ENCODE data around the gene SNTA1. TPM values are rescaled to one million over a fixed set of nuclear protein-coding genes. Genes with fewer than 3 reads are reported as not detected.
"Not testable (repeated sequence)": the region's sequence is repeated elsewhere in the genome, so short reads cannot be mapped to it uniquely, and the experiment has no call there.

The SNTA1 gene
- total and polyA plus RNA-seq, 2 of the 8 experiments (the other 6 are each of a cell fraction or from before 2014, with no cell fraction given): 4.5 to 8.0 TPM

DNA sequence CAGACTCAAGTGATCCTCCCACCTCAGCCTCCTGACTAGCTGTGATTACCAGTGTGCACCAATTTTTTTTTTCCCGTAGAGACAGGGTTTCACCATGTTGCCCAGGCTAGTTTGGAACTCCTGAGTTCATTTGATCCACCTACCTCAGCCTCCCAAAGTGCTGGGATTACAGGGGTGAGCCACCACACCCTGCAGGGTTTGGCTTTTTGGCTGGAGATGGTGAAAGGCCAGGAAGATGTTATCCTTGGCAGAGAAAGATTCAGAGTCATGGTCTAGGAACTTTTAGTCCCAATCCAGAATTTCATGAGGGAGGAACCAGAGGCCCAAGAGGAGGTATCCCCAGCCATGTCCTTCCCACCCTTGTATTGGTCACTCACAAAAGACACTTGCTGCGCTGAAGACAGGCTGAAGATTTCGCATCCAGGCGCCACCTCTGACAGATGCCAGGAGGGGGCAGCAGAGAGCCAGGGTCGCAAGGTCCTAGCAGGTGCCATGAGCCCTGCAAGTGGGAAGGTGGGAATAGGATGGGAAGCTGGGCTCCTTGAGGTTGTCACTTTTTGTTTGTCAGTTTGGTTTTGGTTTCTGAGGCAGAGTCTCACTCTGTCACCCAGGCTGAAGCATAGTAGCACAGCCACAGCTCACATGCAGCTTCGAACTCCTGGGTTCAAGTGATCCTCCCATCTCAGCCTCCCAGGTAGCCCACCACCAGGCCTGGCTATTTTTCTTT, 13.5 kb upstream of the SNTA1 start:
- H2BK12ac ChIP-seq (ENCODE audit: low read depth, low read length); H2BK120ac ChIP-seq (replicated peaks; ENCODE audit: low read depth, low read length); H4K91ac ChIP-seq (replicated peaks; ENCODE audit: insufficient read length, low read length); H2AK5ac ChIP-seq (ENCODE audit: low read depth, low read length); H3K18ac ChIP-seq (ENCODE audit: extremely low read depth, low read length); H3K23me2 ChIP-seq (ENCODE audit: low read depth, low read length); H3K27me3 ChIP-seq (replicated peaks in 1 of 4; ENCODE audit: control insufficient read depth in 3 of 4, extremely low read depth in 1 of 4, insufficient read depth in 3 of 4, low read length in 3 of 4); H4K5ac ChIP-seq (ENCODE audit: insufficient read length, low read depth, low read length); H3K79me2 ChIP-seq (ENCODE audit: control insufficient read depth in 1 of 2, insufficient read depth in 2 of 2, low read length in 2 of 2); H2AFZ ChIP-seq (ENCODE audit: low read length); H4K8ac ChIP-seq (ENCODE audit: extremely low read depth, insufficient read depth, low read length); H3K27ac ChIP-seq (ENCODE audit: low read depth, low read length); H4K20me1 ChIP-seq (replicated peaks in 1 of 2; ENCODE audit: control insufficient read depth in 1 of 2, insufficient read depth in 2 of 2, low read length in 2 of 2); H3K4me1 ChIP-seq (replicated peaks in 1 of 4; ENCODE audit: control insufficient read depth in 3 of 4, insufficient read depth in 4 of 4, low read length in 3 of 4); H3K4ac ChIP-seq (replicated peaks; ENCODE audit: insufficient read length, low read depth, low read length); H3K9ac ChIP-seq (replicated peaks in 1 of 4; ENCODE audit: extremely low read depth in 1 of 4, low read depth in 3 of 4, low read length in 3 of 4); H3K23ac ChIP-seq (ENCODE audit: insufficient read length); H3K4me2 ChIP-seq (ENCODE audit: insufficient read depth in 1 of 2, low read depth in 2 of 2, low read length in 2 of 2); H2BK5ac ChIP-seq (ENCODE audit: low read depth, low read length); POLR2A ChIA-PET (ENCODE audit: partially characterized antibody); H3K56ac ChIP-seq (replicated peaks; ENCODE audit: insufficient read length, low read depth, low read length); H3K36me3 ChIP-seq (ENCODE audit: control insufficient read depth in 2 of 4, insufficient read depth in 4 of 4, low read length in 3 of 4); H3K79me1 ChIP-seq (ENCODE audit: low read depth, low read length); H2BK15ac ChIP-seq (ENCODE audit: low read length); FAIRE-seq; H3K14ac ChIP-seq (ENCODE audit: insufficient read length); H3K9me3 ChIP-seq (ENCODE audit: insufficient read depth in 2 of 2, low read depth in 1 of 2, low read length in 1 of 2); H2BK20ac ChIP-seq (ENCODE audit: low read length); H3K4me3 ChIP-seq (ENCODE audit: extremely low read depth in 1 of 4, insufficient read depth in 2 of 4, low read depth in 3 of 4, low read length in 4 of 4): not testable (repeated sequence)
- peak; percentile 68; the same call in 1 of the 2 replicates for TF ChIP-seq YY1 (IDR thresholded peaks at IDR 0.05; ENCODE audit: low read depth, low read length)
- peak; percentile 58; the same call in 1 of the 2 replicates for TF ChIP-seq TEAD4 (IDR thresholded peaks at IDR 0.05; ENCODE audit: low read depth, low read length)
- TF ChIP-seq, protein P1, sequence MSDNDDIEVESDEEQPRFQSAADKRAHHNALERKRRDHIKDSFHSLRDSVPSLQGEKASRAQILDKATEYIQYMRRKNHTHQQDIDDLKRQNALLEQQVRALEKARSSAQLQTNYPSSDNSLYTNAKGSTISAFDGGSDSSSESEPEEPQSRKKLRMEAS (IDR thresholded peaks at IDR 0.05): peak; percentile 74
- peak; percentile 94 to 97 for TF ChIP-seq RAD21 (IDR thresholded peaks at IDR 0.05 in 1 of 2, conservative IDR thresholded peaks at IDR 0.05 in 1 of 2; ENCODE audit: low read depth in 2 of 2, low read length in 2 of 2)
- TF ChIP-seq SIN3A (conservative IDR thresholded peaks at IDR 0.05 in 1 of 2, IDR thresholded peaks at IDR 0.05 in 1 of 2; ENCODE audit: low read depth in 1 of 2, low read length in 2 of 2): peak in 1 of 2 experiments; percentile 66; a peak in 2 of 4 replicates
- TF ChIP-seq CHD2 (IDR thresholded peaks at IDR 0.05; ENCODE audit: low read length): 0 out of 2 replicates have a peak, but pooled peaks have one; percentile 38
- TF ChIP-seq, protein P2, sequence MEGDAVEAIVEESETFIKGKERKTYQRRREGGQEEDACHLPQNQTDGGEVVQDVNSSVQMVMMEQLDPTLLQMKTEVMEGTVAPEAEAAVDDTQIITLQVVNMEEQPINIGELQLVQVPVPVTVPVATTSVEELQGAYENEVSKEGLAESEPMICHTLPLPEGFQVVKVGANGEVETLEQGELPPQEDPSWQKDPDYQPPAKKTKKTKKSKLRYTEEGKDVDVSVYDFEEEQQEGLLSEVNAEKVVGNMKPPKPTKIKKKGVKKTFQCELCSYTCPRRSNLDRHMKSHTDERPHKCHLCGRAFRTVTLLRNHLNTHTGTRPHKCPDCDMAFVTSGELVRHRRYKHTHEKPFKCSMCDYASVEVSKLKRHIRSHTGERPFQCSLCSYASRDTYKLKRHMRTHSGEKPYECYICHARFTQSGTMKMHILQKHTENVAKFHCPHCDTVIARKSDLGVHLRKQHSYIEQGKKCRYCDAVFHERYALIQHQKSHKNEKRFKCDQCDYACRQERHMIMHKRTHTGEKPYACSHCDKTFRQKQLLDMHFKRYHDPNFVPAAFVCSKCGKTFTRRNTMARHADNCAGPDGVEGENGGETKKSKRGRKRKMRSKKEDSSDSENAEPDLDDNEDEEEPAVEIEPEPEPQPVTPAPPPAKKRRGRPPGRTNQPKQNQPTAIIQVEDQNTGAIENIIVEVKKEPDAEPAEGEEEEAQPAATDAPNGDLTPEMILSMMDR (IDR thresholded peaks at IDR 0.05; ENCODE audit: control extremely low read depth in 1 of 3, insufficient read depth in 1 of 3, low read depth in 1 of 3, low read length in 3 of 3): peak; percentile 96 to 98 (median 98)
- TF ChIP-seq CREB1 (IDR thresholded peaks at IDR 0.05): peak; percentile 49
- DNase-seq (ENCODE audit: low read depth in 1 of 2, low spot score in 2 of 2): peak in 1 of 2 experiments; percentile 98
- 24% methylated on average over 5 of the region's 6 CpGs; no CpG with 5 or more reads in 1 of the 2 experiments for WGBS, 2 experiments (ENCODE audit: extremely low coverage in 1 of 2, insufficient coverage in 1 of 2, insufficient read length in 1 of 2, insufficient replicate concordance in 2 of 2, low coverage in 1 of 2, low lambda C conversion rate in 2 of 2, missing lambda C conversion rate in 1 of 2)
- CTCF ChIA-PET (ENCODE audit: partially characterized antibody): interaction anchor here (0.6 to 1.7 kb wide), 33 partner anchors 9 to 834 kb away, joined by 3 to 11 read pairs (median 3); partner anchors contain the start of gene SNTA1

Data from H1 (cell line).